GM23338 (cell line): ENCODE measurements around the gene ELOVL7. TPM values are rescaled to one million over a fixed set of nuclear protein-coding genes. Genes with fewer than 3 reads are reported as not detected.

ENCODE experiments used
- ATAC-seq: fragments of 200-7000 bp; cut with Tn5 transposase; 3 replicates; pipeline ENCODE4 v1.9.1; 2020
- DNase-seq: peaks from one replicate; pipeline ENCODE4 v3.0.0-alpha.2; 2015; ENCODE audit warnings: low spot score
- H2AFZ ChIP-seq: fragments of 200-600 bp; sonication (generic); 2 replicates; pipeline ENCODE4 v1.8.0; 2016; ENCODE audit warnings: antibody characterized with exemption, mild to moderate bottlenecking, moderate library complexity
- H3F3A ChIP-seq: fragments of 200-600 bp; sonication (generic); replicated peaks from 2 replicates; pipeline ENCODE4 v1.8.0; 2017; ENCODE audit warnings: antibody characterized with exemption, mixed run types, low read depth
- H3K27ac ChIP-seq: fragments of 200-600 bp; sonication (generic); 2 replicates; pipeline ENCODE4 v1.6.1; 2016; ENCODE audit warnings: low read depth
- H3K27me3 ChIP-seq: fragments of 200-600 bp; sonication (generic); 2 replicates; pipeline ENCODE4 v1.8.0; 2016; ENCODE audit warnings: mild to moderate bottlenecking, mixed run types, moderate library complexity; ENCODE audit not compliant: insufficient read depth
- H3K36me3 ChIP-seq: fragments of 200-600 bp; sonication (generic); 2 replicates; pipeline ENCODE4 v1.8.0; 2016; ENCODE audit warnings: mild to moderate bottlenecking; ENCODE audit not compliant: insufficient read depth
- H3K4me1 ChIP-seq: fragments of 200-600 bp; sonication (generic); 2 replicates; pipeline ENCODE4 v1.8.0; 2016; ENCODE audit warnings: mild to moderate bottlenecking, moderate library complexity; ENCODE audit not compliant: insufficient read depth
- H3K4me2 ChIP-seq: fragments of 200-600 bp; sonication (generic); 2 replicates; pipeline ENCODE4 v1.7.1; 2017; ENCODE audit warnings: mixed run types
- H3K4me3 ChIP-seq: fragments of 200-600 bp; sonication (generic); 2 replicates; pipeline ENCODE4 v1.6.1; 2016; ENCODE audit warnings: mixed run types
- H3K79me2 ChIP-seq: fragments of 200-600 bp; sonication (generic); replicated peaks from 2 replicates; pipeline ENCODE4 v1.8.0; 2017; ENCODE audit warnings: mild to moderate bottlenecking; ENCODE audit not compliant: insufficient read depth
- H3K9me2 ChIP-seq: fragments of 200-600 bp; sonication (generic); 2 replicates; pipeline ENCODE4 v1.8.0; 2017; ENCODE audit not compliant: insufficient read depth
- H4K20me1 ChIP-seq: fragments of 200-600 bp; sonication (generic); replicated peaks from 2 replicates; pipeline ENCODE4 v1.8.0; 2017; ENCODE audit warnings: mild to moderate bottlenecking; ENCODE audit not compliant: insufficient read depth
- H3K27ac Mint-ChIP-seq: 2 replicates; pipeline ENCODE4 v1.8.0; 2020; ENCODE audit warnings: inconsistent platforms, mild to moderate bottlenecking, moderate library complexity, mixed read lengths
- H3K27me3 Mint-ChIP-seq: 3 replicates; pipeline ENCODE4 v1.8.0; 2022; ENCODE audit warnings: low read depth, mild to moderate bottlenecking, moderate library complexity, mixed read lengths, inconsistent platforms; ENCODE audit not compliant: insufficient read depth, poor library complexity
- H3K36me3 Mint-ChIP-seq: 3 replicates; pipeline ENCODE4 v1.8.0; 2021; ENCODE audit warnings: low read depth, mild to moderate bottlenecking, inconsistent platforms, moderate library complexity, mixed read lengths
- H3K4me1 Mint-ChIP-seq: 3 replicates; pipeline ENCODE4 v1.8.0; 2020; ENCODE audit warnings: mild to moderate bottlenecking, inconsistent platforms, mixed read lengths
- H3K4me3 Mint-ChIP-seq: 3 replicates; pipeline ENCODE4 v1.8.0; 2021; ENCODE audit warnings: moderate library complexity, mild to moderate bottlenecking, inconsistent platforms, mixed read lengths
- H3K9me3 Mint-ChIP-seq: 3 replicates; pipeline ENCODE4 v1.8.0; 2020; ENCODE audit warnings: moderate library complexity, mild to moderate bottlenecking, inconsistent platforms, mixed read lengths
- CREB1 ChIP-seq: fragments of 250-450 bp; sonication (Bioruptor Pico); IDR thresholded peaks from 2 replicates; pipeline ENCODE4 v1.5.0; 2020; ENCODE audit warnings: low read depth, mild to moderate bottlenecking, moderate library complexity
- ETS1 ChIP-seq: IDR thresholded peaks from 2 replicates; pipeline ENCODE4 v1.6.1; 2016; ENCODE audit warnings: antibody characterized with exemption
- EZH2 ChIP-seq: fragments of 200-600 bp; sonication (generic); IDR thresholded peaks from one replicate; pipeline ENCODE4 v1.8.0; 2017; ENCODE audit warnings: antibody characterized with exemption, mild to moderate bottlenecking, low read depth; ENCODE audit not compliant: unreplicated experiment
- EZH2phosphoT487 ChIP-seq: fragments of 200-600 bp; sonication (generic); IDR thresholded peaks from one replicate; pipeline ENCODE4 v1.8.1; 2018; ENCODE audit warnings: antibody characterized with exemption; ENCODE audit not compliant: unreplicated experiment
- JUNB ChIP-seq: IDR thresholded peaks from one replicate; pipeline ENCODE4 v1.6.1; 2016; ENCODE audit warnings: antibody characterized with exemption; ENCODE audit not compliant: unreplicated experiment
- NANOG ChIP-seq: IDR thresholded peaks from 2 replicates; pipeline ENCODE4 v1.6.1; 2016; ENCODE audit warnings: antibody characterized with exemption, borderline replicate concordance
- POLR2AphosphoS5 ChIP-seq: IDR thresholded peaks from 2 replicates; pipeline ENCODE4 v1.6.1; 2016; ENCODE audit warnings: antibody characterized with exemption, low read depth
- STAT1 ChIP-seq: IDR thresholded peaks from one replicate; pipeline ENCODE4 v1.6.1; 2016; ENCODE audit warnings: antibody characterized with exemption; ENCODE audit not compliant: unreplicated experiment
- ZNF114 ChIP-seq: fragments of 250-450 bp; sonication (Bioruptor Pico); IDR thresholded peaks from 2 replicates; pipeline ENCODE4 v1.5.0; 2020; ENCODE audit warnings: mild to moderate bottlenecking, moderate library complexity
- ZNF331 ChIP-seq: fragments of 250-450 bp; sonication (Bioruptor Pico); IDR thresholded peaks from 2 replicates; pipeline ENCODE4 v1.5.0; 2020; ENCODE audit warnings: low read depth, mild to moderate bottlenecking, moderate library complexity
- polyA plus RNA-seq: library from polyadenylated mRNA; unstranded; fragments of >200 nt; fragmentation: Nextera tagmentation; extraction: Ambion mirVana; gene quantifications from 2 replicates; pipeline ENCODE4 v1.2.1, GENCODE V29; 2016
- total RNA-seq: library from RNA; depleted of rRNA; stranded (reverse); fragments of >200 nt; shearing (Covaris generic); gene quantifications from 2 replicates; pipeline ENCODE4 v1.2.3, GENCODE V29; 2014
- TF ChIP-seq, protein P1 (sequence below), 2 experiments: fragments of 200-600 bp in 1 of 2; sonication (generic) in 1 of 2; conservative IDR thresholded peaks; 2 replicates each; pipeline versions ENCODE4 v1.5.1 to v1.6.1; 2016 to 2017; ENCODE audit warnings: antibody characterized with exemption in 2 of 2, low read depth in 2 of 2, mild to moderate bottlenecking in 2 of 2, moderate library complexity in 1 of 2
- TF ChIP-seq, protein P2 (sequence below): IDR thresholded peaks from one replicate; pipeline ENCODE4 v1.6.1; 2018; ENCODE audit warnings: antibody characterized with exemption; ENCODE audit not compliant: unreplicated experiment
- TF ChIP-seq, protein P3 (sequence below): fragments of 250-450 bp; sonication (Bioruptor Pico); IDR thresholded peaks from 2 replicates; pipeline ENCODE4 v1.5.0; 2020; ENCODE audit warnings: mild to moderate bottlenecking, moderate library complexity

Gene ELOVL7
- total and polyA plus RNA-seq, 2 experiments from 2014 or later, result 2.3 to 7.0 TPM

DNA sequence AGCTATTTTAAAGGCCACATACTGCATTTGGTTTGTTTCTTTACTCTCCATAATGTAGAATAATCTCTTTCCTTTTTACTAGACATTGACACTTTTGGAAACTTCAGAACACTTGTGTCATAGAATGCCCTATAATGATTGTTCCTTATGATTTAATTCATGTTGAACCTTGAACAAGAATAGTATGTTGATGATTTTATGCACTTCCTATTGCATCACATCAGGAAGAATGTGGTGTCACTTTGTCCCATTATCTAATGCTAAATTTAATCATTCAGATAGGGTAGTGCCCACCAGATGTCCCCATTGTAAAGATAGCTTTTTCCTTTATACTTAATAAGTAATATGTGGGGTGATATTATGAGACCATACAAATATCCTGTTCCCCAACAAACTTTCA, 124.7 kb downstream of the ELOVL7 start:
- ATAC-seq (no peak), DNase-seq (no peak)
- H3K4me3 Mint-ChIP-seq, result no peak overlapping the region
- H3K36me3 Mint-ChIP-seq, result peaks cover 4% of the 10 kb centered on the region; the same call in 1 of the 3 replicates
- no peak for TF ChIP-seq EZH2
- TF ChIP-seq, protein P1, sequence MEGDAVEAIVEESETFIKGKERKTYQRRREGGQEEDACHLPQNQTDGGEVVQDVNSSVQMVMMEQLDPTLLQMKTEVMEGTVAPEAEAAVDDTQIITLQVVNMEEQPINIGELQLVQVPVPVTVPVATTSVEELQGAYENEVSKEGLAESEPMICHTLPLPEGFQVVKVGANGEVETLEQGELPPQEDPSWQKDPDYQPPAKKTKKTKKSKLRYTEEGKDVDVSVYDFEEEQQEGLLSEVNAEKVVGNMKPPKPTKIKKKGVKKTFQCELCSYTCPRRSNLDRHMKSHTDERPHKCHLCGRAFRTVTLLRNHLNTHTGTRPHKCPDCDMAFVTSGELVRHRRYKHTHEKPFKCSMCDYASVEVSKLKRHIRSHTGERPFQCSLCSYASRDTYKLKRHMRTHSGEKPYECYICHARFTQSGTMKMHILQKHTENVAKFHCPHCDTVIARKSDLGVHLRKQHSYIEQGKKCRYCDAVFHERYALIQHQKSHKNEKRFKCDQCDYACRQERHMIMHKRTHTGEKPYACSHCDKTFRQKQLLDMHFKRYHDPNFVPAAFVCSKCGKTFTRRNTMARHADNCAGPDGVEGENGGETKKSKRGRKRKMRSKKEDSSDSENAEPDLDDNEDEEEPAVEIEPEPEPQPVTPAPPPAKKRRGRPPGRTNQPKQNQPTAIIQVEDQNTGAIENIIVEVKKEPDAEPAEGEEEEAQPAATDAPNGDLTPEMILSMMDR (conservative IDR thresholded peaks at IDR 0.05; ENCODE audit: low read depth in 2 of 2), result no peak; a peak in 1 of 4 replicates
- no peak for TF ChIP-seq ETS1
- no peak for TF ChIP-seq CREB1
- no peak for TF ChIP-seq ZNF331
- no peak for TF ChIP-seq STAT1
- no peak for TF ChIP-seq ZNF114 (CRISPR knock-in tag)
- TF ChIP-seq, protein P2, sequence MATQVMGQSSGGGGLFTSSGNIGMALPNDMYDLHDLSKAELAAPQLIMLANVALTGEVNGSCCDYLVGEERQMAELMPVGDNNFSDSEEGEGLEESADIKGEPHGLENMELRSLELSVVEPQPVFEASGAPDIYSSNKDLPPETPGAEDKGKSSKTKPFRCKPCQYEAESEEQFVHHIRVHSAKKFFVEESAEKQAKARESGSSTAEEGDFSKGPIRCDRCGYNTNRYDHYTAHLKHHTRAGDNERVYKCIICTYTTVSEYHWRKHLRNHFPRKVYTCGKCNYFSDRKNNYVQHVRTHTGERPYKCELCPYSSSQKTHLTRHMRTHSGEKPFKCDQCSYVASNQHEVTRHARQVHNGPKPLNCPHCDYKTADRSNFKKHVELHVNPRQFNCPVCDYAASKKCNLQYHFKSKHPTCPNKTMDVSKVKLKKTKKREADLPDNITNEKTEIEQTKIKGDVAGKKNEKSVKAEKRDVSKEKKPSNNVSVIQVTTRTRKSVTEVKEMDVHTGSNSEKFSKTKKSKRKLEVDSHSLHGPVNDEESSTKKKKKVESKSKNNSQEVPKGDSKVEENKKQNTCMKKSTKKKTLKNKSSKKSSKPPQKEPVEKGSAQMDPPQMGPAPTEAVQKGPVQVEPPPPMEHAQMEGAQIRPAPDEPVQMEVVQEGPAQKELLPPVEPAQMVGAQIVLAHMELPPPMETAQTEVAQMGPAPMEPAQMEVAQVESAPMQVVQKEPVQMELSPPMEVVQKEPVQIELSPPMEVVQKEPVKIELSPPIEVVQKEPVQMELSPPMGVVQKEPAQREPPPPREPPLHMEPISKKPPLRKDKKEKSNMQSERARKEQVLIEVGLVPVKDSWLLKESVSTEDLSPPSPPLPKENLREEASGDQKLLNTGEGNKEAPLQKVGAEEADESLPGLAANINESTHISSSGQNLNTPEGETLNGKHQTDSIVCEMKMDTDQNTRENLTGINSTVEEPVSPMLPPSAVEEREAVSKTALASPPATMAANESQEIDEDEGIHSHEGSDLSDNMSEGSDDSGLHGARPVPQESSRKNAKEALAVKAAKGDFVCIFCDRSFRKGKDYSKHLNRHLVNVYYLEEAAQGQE, result no peak
- TF ChIP-seq, protein P3, sequence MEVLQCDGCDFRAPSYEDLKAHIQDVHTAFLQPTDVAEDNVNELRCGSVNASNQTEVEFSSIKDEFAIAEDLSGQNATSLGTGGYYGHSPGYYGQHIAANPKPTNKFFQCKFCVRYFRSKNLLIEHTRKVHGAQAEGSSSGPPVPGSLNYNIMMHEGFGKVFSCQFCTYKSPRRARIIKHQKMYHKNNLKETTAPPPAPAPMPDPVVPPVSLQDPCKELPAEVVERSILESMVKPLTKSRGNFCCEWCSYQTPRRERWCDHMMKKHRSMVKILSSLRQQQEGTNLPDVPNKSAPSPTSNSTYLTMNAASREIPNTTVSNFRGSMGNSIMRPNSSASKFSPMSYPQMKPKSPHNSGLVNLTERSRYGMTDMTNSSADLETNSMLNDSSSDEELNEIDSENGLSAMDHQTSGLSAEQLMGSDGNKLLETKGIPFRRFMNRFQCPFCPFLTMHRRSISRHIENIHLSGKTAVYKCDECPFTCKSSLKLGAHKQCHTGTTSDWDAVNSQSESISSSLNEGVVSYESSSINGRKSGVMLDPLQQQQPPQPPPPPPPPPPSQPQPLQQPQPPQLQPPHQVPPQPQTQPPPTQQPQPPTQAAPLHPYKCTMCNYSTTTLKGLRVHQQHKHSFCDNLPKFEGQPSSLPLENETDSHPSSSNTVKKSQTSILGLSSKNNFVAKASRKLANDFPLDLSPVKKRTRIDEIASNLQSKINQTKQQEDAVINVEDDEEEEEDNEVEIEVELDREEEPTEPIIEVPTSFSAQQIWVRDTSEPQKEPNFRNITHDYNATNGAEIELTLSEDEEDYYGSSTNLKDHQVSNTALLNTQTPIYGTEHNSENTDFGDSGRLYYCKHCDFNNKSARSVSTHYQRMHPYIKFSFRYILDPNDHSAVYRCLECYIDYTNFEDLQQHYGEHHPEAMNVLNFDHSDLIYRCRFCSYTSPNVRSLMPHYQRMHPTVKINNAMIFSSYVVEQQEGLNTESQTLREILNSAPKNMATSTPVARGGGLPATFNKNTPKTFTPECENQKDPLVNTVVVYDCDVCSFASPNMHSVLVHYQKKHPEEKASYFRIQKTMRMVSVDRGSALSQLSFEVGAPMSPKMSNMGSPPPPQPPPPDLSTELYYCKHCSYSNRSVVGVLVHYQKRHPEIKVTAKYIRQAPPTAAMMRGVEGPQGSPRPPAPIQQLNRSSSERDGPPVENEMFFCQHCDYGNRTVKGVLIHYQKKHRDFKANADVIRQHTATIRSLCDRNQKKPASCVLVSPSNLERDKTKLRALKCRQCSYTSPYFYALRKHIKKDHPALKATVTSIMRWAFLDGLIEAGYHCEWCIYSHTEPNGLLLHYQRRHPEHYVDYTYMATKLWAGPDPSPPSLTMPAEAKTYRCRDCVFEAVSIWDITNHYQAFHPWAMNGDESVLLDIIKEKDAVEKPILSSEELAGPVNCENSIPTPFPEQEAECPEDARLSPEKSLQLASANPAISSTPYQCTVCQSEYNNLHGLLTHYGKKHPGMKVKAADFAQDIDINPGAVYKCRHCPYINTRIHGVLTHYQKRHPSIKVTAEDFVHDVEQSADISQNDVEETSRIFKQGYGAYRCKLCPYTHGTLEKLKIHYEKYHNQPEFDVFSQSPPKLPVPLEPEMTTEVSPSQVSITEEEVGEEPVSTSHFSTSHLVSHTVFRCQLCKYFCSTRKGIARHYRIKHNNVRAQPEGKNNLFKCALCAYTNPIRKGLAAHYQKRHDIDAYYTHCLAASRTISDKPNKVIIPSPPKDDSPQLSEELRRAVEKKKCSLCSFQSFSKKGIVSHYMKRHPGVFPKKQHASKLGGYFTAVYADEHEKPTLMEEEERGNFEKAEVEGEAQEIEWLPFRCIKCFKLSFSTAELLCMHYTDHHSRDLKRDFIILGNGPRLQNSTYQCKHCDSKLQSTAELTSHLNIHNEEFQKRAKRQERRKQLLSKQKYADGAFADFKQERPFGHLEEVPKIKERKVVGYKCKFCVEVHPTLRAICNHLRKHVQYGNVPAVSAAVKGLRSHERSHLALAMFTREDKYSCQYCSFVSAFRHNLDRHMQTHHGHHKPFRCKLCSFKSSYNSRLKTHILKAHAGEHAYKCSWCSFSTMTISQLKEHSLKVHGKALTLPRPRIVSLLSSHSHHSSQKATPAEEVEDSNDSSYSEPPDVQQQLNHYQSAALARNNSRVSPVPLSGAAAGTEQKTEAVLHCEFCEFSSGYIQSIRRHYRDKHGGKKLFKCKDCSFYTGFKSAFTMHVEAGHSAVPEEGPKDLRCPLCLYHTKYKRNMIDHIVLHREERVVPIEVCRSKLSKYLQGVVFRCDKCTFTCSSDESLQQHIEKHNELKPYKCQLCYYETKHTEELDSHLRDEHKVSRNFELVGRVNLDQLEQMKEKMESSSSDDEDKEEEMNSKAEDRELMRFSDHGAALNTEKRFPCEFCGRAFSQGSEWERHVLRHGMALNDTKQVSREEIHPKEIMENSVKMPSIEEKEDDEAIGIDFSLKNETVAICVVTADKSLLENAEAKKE (CRISPR knock-in tag), result no peak
- TF ChIP-seq NANOG, result no peak
- TF ChIP-seq JUNB, result no peak
- TF ChIP-seq EZH2phosphoT487, result no peak
- no peak for TF ChIP-seq POLR2AphosphoS5
- H3K4me1 Mint-ChIP-seq, result peaks cover 2% of the 10 kb centered on the region; the same call in 2 of the 3 replicates
- Histone ChIP-seq H3K79me2 (no peaks in the 10 kb centered on the region), H3F3A (no peaks in the 10 kb centered on the region), H3K4me1 (no peaks in the 10 kb centered on the region), H4K20me1 (no peaks in the 10 kb centered on the region), H3K36me3 (no peaks in the 10 kb centered on the region), H3K9me2 (no peaks in the 10 kb centered on the region), H3K4me3 (no peak overlapping the region), H3K27ac (no peak overlapping the region), H2AFZ (no peak overlapping the region), H3K27me3 (no peaks in the 10 kb centered on the region), H3K4me2 (no peak overlapping the region)
- no peaks in the 10 kb centered on the region for H3K27me3 Mint-ChIP-seq
- no peak overlapping the region for H3K27ac Mint-ChIP-seq
- peaks cover 9% of the 10 kb centered on the region for H3K9me3 Mint-ChIP-seq
